HEK293T (cell line): ENCODE results near the gene HCRTR1.

ENCODE experiments used
- CTCF ChIA-PET: fragments of 350-600 bp; formaldehyde crosslinking; extraction: SDS; loops from one replicate; lab custom pipeline; 2021; ENCODE audit warnings: antibody characterized with exemption, inconsistent platforms; lab: Yijun Ruan, JAX
- POLR2A ChIA-PET: fragments of 350-600 bp; formaldehyde crosslinking; extraction: SDS; loops from one replicate; lab custom pipeline; 2020; ENCODE audit warnings: antibody characterized with exemption, inconsistent platforms; lab: Yijun Ruan, JAX
- DNase-seq: peaks from one replicate; pipeline ENCODE4 v3.0.0; 2012; ENCODE audit warnings: mixed read lengths; ENCODE audit errors: extremely low spot score
- ARNT ChIP-seq: fragments of 450-650 bp; IDR thresholded peaks from 2 replicates; pipeline ENCODE4 v1.6.1; 2017; ENCODE audit warnings: mild to moderate bottlenecking
- BHLHE40 ChIP-seq: fragments of 450-650 bp; IDR thresholded peaks from 2 replicates; pipeline ENCODE4 v1.6.1; 2016; ENCODE audit warnings: mild to moderate bottlenecking, moderate library complexity, borderline replicate concordance
- CTBP1 ChIP-seq: fragments of 450-650 bp; IDR thresholded peaks from 2 replicates; pipeline ENCODE4 v1.6.1; 2016; ENCODE audit warnings: borderline replicate concordance
- ELF4 ChIP-seq: fragments of 450-650 bp; IDR thresholded peaks from 2 replicates; pipeline ENCODE4 v1.6.1; 2017; ENCODE audit warnings: antibody characterized with exemption
- FOXA1 ChIP-seq: fragments of 450-650 bp; IDR thresholded peaks from 2 replicates; pipeline ENCODE4 v1.6.1; 2016; ENCODE audit warnings: mild to moderate bottlenecking
- FOXK2 ChIP-seq: fragments of 450-650 bp; IDR thresholded peaks from 2 replicates; pipeline ENCODE4 v1.6.1; 2016; ENCODE audit warnings: mild to moderate bottlenecking
- FOXM1 ChIP-seq: fragments of 450-650 bp; IDR thresholded peaks from 2 replicates; pipeline ENCODE4 v1.6.1; 2017; ENCODE audit warnings: mild to moderate bottlenecking, borderline replicate concordance
- HDGF ChIP-seq: fragments of 450-650 bp; IDR thresholded peaks from 2 replicates; pipeline ENCODE4 v1.6.1; 2017; ENCODE audit warnings: antibody characterized with exemption, borderline replicate concordance
- L3MBTL2 ChIP-seq: fragments of 450-650 bp; conservative IDR thresholded peaks from 2 replicates; pipeline ENCODE4 v1.6.1; 2016; ENCODE audit warnings: mild to moderate bottlenecking
- LEF1 ChIP-seq: fragments of 450-650 bp; IDR thresholded peaks from 2 replicates; pipeline ENCODE4 v1.6.1; 2017; ENCODE audit warnings: mild to moderate bottlenecking, borderline replicate concordance
- NFRKB ChIP-seq: fragments of 450-650 bp; IDR thresholded peaks from 2 replicates; pipeline ENCODE4 v1.6.1; 2016; ENCODE audit warnings: mild to moderate bottlenecking, moderate library complexity
- SP1 ChIP-seq: fragments of 450-650 bp; IDR thresholded peaks from 2 replicates; pipeline ENCODE4 v1.6.1; 2017
- SUZ12 ChIP-seq: fragments of 450-650 bp; IDR thresholded peaks from 2 replicates; pipeline ENCODE4 v1.6.1; 2016; ENCODE audit warnings: mild to moderate bottlenecking
- TARDBP ChIP-seq: fragments of 450-650 bp; IDR thresholded peaks from 2 replicates; pipeline ENCODE4 v1.6.1; 2016
- ZNF384 ChIP-seq: fragments of 450-650 bp; IDR thresholded peaks from 2 replicates; pipeline ENCODE4 v1.6.1; 2016
- TF ChIP-seq, protein P1 (sequence below): fragments of 450-650 bp; IDR thresholded peaks from 2 replicates; pipeline ENCODE4 v1.6.1; 2016

HCRTR1 gene

DNA sequence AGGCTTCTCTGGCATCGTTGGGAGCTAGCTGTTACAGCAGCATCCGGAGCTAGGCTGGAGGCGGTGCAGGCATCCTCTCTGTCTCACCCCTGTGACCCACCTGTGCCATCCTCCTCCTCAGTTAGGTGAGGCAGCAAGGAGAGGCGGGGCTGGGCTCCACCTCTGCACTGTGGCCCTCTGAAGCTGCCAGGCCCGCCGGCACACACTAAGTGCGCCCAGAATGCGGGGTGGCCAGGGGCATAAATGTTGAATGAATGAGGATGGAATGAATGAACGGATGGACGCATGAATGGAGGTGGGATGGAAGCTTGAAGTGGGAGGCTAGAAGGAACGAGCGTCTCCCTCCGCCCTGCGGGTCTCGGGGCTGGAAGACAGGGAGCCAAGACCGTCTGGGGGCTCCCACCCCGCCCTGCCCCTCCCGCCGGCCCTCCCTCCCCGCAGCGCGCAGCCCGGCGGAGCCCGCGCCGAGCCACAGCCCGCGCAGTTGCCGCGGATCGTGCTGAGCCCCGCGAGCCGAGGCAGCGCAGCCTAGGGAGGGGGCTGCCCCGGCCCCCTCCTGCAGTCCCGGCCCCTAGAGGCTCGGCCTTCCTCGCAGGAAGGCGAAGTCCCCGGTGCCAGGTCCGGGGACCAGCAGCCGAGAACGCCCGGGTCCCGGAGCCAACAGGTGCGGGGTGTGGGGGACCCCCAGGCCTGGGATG, at the start of gene HCRTR1:
TSS of gene HCRTR1 (plus strand) at position 472 of the 698 bp plus-strand sequence. CDS start 1,504 bp downstream, outside the sequence.
- ChIA-PET CTCF (interaction anchor here (0.6 to 1.4 kb wide), 6 partner anchors 12 to 355 kb away, joined by 3 to 7 read pairs (median 4); partner anchors contain the start of gene PEF1), POLR2A (interaction anchor here (1.0 kb wide), 1 partner anchor 27 kb away, joined by 4 read pairs; the partner anchor contains the start of gene PEF1)
- peak; percentile 48 for DNase-seq
- no peak for TF ChIP-seq SP1
- TF ChIP-seq FOXA1 = no peak
- no peak for TF ChIP-seq ARNT
- no peak for TF ChIP-seq SUZ12
- no peak for TF ChIP-seq CTBP1
- TF ChIP-seq BHLHE40 = no peak
- TF ChIP-seq L3MBTL2 = no peak
- TF ChIP-seq FOXK2 = no peak
- no peak for TF ChIP-seq NFRKB
- TF ChIP-seq LEF1 = no peak

DNA sequence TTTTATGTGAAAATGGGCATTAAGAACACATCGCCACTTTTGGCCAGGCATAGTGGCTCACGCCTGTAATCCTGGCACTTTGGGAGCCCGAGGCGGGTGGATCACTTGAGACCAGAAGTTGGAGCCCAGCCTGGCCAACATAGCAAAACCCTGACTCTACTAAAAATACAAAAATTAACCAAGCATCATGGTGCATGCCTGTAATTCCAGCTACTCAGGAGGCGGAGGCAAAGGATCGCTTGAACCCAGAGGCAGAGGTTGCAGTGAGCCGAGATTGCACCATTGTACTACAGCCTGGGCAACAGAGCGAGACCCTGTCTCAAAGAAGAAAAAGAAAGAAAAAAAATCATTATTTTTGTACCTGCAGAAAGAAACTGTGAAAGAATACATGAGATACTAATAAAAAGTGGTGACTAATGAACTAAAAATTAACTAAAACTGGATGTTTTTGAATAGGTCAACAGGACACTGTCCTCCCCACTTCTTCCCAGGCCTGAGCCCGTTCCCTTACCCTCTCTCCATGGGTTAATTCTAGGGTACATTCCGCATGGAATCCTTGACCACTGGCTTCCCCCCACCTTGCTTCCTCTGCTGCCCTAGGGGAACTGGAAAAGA, 49.4 kb upstream of the HCRTR1 start:
- no peak for TF ChIP-seq FOXA1
- TF ChIP-seq, protein P1, sequence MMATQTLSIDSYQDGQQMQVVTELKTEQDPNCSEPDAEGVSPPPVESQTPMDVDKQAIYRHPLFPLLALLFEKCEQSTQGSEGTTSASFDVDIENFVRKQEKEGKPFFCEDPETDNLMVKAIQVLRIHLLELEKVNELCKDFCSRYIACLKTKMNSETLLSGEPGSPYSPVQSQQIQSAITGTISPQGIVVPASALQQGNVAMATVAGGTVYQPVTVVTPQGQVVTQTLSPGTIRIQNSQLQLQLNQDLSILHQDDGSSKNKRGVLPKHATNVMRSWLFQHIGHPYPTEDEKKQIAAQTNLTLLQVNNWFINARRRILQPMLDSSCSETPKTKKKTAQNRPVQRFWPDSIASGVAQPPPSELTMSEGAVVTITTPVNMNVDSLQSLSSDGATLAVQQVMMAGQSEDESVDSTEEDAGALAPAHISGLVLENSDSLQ = no peak
- no peak for TF ChIP-seq FOXM1
- TF ChIP-seq LEF1 = no peak
- TF ChIP-seq FOXK2 = no peak
- TF ChIP-seq SUZ12 = no peak
- no peak for TF ChIP-seq TARDBP
- TF ChIP-seq CTBP1 = no peak
- TF ChIP-seq L3MBTL2 = no peak
- POLR2A ChIA-PET = no interaction called here
- no peak for DNase-seq
- CTCF ChIA-PET = no interaction called here

DNA sequence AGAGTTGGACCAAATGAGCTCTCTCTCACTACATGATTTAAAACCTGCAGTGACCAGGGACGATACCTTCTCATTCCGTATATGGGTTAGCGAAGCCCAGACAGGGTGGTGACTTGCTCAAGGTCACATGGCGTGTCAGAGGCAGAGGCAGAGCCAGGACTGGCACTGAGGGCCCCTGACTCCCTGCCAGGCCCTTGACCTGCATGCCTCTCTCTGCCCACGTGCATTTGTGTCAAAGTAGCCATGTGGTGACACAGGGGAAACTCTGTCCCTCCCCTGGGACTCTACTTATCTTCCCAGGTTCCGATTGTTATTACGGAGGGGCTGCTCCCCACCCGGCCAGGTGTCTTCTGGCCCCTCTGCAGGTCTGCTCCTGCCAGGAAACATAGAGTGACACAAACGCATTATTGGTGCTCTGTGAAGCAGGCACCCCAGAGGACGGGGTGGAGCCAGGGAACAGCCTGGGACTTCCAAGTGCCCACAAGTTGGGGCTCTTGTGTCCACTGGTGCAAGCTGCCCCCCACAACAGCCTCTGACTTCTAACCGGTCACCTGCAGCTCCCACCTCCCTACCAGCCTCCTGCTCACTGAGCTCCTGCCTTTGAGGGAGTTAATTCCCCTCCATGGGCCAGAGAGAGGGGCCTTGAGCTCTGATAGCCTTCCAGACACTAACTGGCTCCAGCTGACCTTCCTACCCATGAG, 48.4 kb upstream of the HCRTR1 start:
- peak; percentile 9 for DNase-seq
- ChIA-PET POLR2A (no interaction called here), CTCF (no interaction called here)
- no peak for TF ChIP-seq ARNT
- no peak for TF ChIP-seq FOXK2
- TF ChIP-seq FOXM1 = no peak
- no peak for TF ChIP-seq BHLHE40
- TF ChIP-seq, protein P1 = no peak
- no peak for TF ChIP-seq L3MBTL2
- TF ChIP-seq FOXA1 = no peak
- TF ChIP-seq NFRKB = no peak
- no peak for TF ChIP-seq ZNF384

DNA sequence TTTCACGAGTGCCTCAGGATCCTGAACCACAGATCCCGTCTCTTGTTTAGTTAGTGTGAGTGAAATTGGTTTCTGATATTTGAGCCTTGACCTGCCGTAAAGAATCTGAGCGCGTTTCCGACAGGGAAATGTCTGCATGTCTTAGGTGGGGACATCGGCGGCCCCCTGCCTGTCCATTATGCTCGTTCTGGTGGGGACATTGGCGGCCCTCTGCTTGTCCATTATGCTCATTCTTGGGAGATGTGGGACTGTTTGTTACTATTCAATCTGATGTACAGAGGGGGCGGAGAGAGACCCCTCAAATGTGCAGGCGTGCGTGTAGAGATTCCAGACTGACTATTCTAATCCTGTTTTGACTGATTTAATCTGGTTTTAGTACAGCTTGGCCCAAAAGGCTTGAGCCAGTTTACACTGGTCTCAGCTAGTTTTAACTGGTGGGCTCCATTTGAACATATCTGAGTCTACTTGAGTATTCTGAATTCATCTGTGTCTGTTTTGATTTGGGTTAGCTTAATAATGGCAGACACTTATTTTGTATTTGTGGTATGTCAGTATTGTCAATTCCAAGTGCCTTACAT, 47.8 kb upstream of the HCRTR1 start:
- ChIA-PET CTCF (no interaction called here), POLR2A (interaction anchor here (0.8 kb wide), 1 partner anchor 444 kb away, joined by 3 read pairs; the partner anchor contains the start of gene KHDRBS1)
- DNase-seq = no peak
- TF ChIP-seq LEF1 (no peak), CTBP1 (no peak), BHLHE40 (no peak), L3MBTL2 (no peak), ARNT (no peak), NFRKB (no peak), SUZ12 (no peak), HDGF (no peak)

DNA sequence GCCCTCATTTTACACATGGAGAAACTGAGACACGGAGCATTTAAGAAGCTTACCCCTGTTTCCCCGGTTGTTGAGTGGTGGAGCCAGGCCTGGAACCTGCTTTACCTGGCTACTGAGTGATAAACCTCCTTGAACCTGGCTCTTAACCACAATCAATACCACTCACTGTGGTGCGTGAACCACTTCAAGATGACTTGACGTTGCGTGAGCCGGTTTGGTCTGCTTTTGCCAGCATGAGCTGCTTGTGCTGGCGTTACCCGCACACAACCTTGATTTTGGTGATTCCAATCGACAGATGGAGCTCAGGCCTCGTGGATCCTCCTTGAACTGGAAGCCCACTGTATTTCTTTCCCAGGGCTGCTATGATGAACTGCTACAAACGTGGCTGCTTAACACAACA, 47.3 kb upstream of the HCRTR1 start:
- ChIA-PET CTCF (interaction anchor here (0.6 to 1.5 kb wide), 3 partner anchors 17 to 1916 kb away, joined by 3 read pairs; no protein-coding TSS in a partner anchor), POLR2A (interaction anchor here (0.8 kb wide), 1 partner anchor 443 kb away, joined by 3 read pairs; the partner anchor contains the start of gene KHDRBS1)
- TF ChIP-seq ZNF384 (no peak), SP1 (no peak), SUZ12 (no peak), ELF4 (no peak), L3MBTL2 (no peak), BHLHE40 (no peak), FOXM1 (no peak)
- no peak for DNase-seq

DNA sequence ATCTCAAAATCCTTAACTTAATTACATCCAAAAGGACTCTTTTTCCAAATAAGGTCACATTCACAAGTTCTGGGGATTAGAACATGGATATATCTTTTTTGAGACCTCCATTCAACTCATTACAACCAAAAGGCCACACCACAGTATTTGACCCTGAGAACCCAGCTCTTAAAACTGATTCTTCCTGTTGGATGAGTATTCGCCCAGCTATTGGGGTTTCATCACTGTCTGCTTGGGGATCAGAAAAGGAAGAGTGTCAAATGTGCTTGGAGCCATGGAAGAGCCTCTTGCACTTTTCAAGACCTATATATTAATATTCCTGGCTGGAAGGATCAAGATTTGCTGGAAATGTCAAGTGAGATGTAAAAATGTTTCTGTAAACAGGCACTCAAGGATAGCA, 46.6 kb upstream of the HCRTR1 start:
- POLR2A ChIA-PET = no interaction called here
- no peak for TF ChIP-seq SUZ12
- no peak for TF ChIP-seq CTBP1
- no peak for TF ChIP-seq TARDBP
- TF ChIP-seq FOXK2 = no peak
- no peak for TF ChIP-seq SP1
- TF ChIP-seq L3MBTL2 = no peak
- TF ChIP-seq, protein P1 = no peak
- TF ChIP-seq ZNF384 = no peak
- no peak for TF ChIP-seq LEF1
- TF ChIP-seq BHLHE40 = no peak
- no peak for TF ChIP-seq ARNT
- TF ChIP-seq FOXA1 = no peak
- no peak for DNase-seq
- CTCF ChIA-PET = interaction anchor here (0.6 to 1.5 kb wide), 3 partner anchors 17 to 1917 kb away, joined by 3 read pairs; no protein-coding TSS in a partner anchor
